Measurements from ENCODE around the gene SLC25A38.
"Not testable (repeated sequence)": the region's sequence is repeated elsewhere in the genome, so short reads cannot be mapped to it uniquely, and the experiment has no call there.

SLC25A38 gene, protein sequence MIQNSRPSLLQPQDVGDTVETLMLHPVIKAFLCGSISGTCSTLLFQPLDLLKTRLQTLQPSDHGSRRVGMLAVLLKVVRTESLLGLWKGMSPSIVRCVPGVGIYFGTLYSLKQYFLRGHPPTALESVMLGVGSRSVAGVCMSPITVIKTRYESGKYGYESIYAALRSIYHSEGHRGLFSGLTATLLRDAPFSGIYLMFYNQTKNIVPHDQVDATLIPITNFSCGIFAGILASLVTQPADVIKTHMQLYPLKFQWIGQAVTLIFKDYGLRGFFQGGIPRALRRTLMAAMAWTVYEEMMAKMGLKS

DNA sequence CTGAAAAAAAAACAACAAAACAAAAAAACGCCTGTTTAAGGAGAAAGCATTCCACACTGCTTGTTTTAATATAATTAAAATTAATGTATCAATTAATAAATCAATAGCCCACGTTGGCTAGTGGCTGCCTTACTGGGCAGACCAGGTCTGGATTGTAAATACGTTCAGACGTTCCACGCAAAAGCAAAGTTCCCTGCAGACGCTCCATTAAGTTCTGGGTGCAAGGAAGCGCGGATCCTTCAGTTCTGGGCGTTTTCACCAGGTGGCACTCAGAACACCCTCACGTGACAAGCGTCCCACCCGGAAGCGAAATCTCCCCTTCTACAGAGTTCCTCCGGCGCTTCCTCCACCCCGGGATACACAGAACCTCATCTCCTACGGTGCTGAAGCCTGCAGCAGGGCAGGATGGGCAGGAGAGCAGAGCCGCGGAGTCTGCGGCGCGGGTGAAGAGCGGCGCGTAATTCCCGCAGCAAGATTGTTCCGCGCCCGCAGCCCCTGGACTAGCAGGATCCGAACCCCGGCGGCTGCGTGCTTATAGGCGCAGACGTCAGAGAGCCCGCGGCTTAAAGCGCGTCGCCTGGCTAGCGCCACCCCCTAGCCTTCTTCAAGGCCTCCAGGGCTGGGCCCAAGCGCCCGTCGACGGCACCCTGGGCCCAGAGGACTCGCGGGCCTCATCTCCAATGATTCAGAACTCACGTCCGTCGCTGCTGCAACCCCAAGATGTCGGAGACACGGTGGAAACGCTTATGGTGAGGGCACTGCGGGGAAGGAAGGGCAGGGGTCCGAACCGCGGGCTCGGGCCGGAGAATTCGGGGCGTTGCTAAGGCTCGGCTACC, at the start of gene SLC25A38:
SLC25A38 (plus strand) TSS at position 326 of the 836 bp plus-strand sequence; CDS start at position 681, 355 bp downstream.
- peak; percentile 87 for DNase-seq (ENCODE audit: low spot score)

DNA sequence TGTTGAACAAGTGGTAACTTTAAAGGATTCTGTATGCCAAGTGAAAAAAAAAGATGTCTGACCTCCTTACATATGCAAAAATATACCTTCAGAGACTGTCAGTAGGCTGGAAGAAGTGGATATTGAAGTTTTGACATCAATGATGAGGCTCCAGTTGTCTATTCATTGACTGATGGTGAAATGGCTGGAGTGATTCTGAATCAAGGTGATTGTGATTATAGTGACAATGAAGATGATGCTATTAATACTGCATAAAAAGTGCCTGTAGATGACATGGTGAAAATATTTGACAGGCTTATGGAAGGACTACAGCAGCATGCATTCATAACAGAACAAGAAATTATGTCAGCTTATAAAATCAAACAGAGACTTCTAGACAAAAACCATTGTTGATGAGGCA, 49.6 kb upstream of the SLC25A38 start:
- no peak for DNase-seq (ENCODE audit: low spot score)

DNA sequence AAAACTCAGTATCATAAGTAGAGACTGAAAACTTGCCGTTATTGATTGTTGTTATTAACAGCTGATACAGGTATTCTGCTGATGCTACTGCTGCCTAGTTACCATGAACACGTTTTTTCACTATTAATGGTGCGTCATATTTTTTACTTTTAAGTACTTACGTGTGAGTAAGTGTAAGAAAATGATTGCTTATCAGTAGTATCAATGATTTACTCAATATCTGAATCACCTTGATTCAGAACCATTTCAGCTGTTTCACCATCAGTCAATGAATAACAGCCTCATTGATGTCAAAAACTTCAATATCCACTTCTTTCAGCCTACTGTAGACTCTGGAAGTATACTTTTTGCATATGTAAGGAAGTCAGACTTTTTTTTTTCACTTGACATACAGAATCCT, 49.0 kb upstream of the SLC25A38 start:
- DNase-seq (ENCODE audit: low spot score) = no peak

DNA sequence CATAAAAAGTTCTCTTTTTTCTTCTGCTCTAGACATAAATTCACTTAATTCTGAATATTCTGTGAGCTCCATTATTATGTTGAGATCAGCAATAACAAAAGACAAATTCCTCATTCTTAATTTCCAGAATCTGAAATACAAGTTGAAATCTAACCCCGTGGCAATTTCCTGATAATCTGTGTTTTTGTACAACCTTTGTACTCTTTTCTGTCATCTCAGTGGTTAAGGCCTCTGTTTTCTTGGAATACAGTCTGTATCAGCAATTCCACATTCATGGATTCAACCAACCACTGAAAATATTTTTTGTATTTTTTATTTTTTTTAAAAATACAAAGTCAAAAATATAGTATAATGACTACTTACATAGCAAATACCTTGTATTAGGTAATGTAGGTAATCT, 45.0 kb upstream of the SLC25A38 start:
- DNase-seq (ENCODE audit: low spot score) = no peak

DNA sequence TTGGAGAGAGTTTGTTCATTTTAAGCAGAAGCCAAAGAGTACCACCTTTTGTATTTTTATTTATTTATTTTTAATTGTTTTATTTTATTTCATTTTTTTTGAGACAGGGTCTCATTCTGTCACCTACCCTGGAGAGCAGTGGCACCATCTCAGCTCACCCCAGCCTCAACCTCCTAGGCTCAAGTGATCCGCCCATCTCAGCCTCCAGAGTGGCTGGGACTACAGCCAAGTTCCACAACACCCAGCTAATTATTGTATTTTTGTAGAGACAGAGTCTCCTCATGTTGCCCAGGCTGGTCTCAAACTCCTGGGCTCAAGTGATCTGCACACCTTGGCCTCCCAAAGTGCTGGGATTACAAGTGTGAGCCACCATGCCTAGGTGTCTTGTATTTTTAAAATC, 44.1 kb upstream of the SLC25A38 start:
- DNase-seq (ENCODE audit: low spot score) = no peak

DNA sequence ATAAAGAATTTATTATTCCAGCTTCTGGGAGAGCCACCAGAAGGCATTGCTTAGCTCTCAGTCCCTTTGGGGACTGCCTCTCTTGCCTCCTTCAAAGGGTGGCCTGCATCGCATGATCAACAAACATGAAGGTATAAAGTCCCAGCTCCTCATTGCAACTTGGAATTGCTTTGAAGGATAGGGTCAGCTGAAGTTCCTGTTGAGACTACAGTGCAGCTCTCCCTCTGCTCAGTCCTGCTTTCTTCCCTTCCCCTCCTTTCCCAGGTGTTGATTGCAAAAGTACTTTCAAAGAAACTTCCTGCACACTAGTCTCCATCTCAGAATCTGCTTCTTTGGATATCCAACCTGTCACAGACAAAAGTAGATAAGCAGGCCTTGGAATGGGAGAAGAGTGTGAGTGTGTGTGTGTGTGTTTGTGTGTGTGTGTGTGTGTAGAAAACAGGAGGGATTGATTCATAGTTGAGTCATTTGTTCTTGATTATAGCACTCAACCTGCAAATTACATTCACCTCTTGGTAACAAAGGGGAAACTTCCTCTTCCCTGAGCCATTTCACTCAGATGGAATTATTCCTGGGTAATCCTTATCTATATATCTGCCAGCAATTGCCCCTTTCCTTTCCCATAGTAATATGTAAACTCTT, 40.0 kb upstream of the SLC25A38 start:
- DNase-seq (ENCODE audit: low spot score) = no peak

DNA sequence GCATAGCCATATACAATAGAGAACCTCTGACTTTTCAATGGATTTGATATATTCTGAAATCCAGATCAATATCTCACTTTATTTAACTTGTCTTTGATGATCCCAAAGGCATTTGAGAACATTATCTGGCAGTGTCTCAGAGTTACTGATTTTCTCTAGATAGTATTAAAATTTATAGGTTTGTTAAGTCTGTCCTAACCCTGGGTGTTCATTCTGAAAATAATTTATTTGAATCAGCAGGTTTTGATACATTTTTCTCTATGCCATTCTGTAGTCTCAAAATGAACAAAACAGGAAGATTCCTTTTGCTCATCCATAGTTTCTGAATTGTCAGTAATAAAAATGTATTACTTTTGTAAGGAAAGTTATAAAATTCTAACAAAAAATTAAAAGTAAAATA, 39.4 kb upstream of the SLC25A38 start:
- no peak for DNase-seq (ENCODE audit: low spot score)

DNA sequence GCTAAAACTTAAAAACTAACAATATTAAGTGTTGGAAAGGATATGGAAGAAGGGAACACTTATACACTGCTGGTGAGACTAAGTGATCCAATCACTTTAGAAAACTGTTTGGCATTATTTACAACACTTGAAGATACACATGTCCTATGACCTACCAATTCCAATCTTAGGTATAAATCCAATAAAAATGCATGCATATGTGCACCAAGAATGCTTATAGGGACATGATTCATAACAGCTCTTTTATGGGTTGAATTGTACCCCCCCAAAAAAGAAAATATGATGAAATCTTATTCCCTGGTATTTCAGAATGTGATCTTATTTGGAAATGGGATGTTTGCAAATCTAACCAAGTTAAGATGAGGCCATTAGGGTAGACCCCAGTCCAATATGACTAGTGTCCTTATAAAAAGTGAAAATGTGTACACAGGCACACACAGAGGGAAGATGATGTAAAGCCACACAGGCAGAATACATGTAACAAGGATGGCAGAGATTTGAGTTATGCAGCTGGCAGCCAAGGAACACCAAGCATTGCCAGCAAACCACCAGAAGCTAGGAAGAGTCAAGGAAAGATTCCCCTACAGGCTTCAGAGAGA, 38.3 kb upstream of the SLC25A38 start:
- DNase-seq (ENCODE audit: low spot score) = no peak

DNA sequence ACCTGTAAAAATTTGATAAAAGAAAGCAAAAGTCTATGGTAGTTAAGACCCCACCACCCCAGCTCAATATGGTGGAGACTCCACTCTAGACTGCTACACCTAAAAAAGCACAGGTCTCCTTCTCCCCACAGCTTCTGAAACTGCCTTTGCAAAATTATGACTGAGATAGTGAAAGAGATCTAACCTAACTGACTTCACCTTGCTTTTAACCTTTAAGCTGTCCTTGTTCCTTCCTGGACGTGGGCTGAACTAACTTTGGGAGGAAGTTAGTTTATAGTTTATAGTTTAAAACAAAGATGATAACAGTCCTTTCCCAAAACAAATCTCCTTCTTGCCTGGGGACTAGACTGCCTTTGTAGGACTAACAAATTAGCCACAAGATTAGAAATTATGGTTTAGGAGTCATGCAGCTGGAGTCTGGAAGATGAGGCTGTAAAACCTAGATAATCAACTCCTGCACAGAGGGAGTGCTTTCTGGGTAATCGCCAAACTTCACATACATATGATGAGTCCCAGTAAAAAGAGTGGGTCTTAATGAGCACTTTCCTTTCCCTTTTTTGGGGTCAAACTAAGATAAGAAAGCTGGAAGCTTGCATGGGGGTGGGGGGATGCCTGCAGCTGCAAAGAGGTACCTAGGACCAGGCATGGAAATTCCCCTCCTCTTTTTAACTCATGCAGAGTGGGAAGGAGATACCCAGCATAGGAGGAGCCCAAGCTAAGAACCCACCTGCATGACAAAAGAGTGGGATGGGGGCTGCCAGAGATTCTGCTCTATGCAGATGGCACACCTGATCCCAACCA, 36.2 kb upstream of the SLC25A38 start:
- DNase-seq (ENCODE audit: low spot score) = no peak

DNA sequence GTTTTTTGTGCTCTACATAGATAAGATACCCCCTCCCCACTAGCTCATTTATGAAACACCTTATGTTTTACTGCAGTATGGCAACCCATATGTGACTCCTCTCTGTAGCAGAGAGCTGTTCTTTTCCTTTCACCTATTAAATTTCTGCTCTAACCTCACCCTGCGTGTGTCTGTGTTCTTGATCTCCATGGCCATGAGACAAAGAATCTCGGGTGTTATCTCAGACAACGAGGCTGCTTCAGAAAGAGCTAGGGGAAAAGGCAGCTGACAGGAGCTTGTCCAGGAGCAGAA, 35.6 kb upstream of the SLC25A38 start:
- DNase-seq (ENCODE audit: low spot score) = no peak

DNA sequence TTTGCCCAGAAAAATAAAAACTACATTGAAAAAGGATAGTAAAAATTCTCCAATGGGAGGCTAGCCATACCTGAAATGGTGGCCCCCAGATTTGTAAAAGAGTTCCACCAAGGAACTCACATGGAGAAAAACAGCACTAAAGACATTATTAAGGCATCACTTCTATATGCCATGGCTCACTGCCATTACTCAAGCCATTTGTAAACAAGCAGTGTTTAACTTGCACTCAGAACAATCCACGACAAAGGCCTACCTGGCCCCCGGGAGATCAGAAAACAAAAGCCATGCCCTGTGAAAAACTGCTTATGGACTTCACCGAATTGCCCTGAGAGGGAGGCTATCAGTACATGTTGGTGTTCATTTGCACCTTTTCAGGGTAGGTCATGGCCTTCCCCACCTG, 34.1 kb upstream of the SLC25A38 start:
- no peak for DNase-seq (ENCODE audit: low spot score)

DNA sequence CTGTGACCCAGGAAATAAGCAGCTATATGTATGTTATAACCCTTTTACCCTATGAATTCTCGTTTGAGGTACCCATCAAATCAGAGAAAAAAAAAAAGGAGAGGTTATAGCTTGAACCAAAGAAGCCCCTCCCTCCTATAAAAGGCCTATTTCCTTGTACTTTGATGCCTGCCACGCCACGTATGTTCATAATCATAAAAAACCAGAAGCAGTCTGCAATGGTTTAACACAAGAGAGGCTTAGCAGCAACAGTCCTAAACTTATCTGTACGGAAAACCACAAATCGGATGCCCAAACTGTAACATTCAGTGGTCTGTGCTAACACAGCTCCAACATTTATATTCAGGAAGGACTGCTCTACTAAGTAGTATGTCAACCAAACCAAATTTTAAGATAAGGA, 32.5 kb upstream of the SLC25A38 start:
- no peak for DNase-seq (ENCODE audit: low spot score)

DNA sequence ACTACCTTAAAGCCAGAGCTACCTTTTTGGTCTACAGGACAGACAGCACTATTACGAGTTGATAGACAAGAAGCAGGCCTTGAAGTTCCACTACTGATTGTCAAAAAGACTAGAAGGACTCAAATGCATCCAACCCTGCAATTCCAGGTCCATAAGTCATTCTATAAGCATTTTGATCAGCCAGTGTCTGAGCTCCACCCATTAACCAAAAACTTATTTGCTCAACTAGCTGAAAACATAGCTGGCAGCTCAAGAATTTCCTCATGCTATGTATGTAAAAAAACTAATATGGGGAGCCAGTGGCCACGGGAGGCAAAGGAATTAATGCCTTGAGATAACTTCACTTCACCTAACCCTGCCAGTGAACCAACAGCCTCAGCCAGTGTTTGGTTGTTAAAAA, 32.0 kb upstream of the SLC25A38 start:
- DNase-seq (ENCODE audit: low spot score) = not testable (repeated sequence)

DNA sequence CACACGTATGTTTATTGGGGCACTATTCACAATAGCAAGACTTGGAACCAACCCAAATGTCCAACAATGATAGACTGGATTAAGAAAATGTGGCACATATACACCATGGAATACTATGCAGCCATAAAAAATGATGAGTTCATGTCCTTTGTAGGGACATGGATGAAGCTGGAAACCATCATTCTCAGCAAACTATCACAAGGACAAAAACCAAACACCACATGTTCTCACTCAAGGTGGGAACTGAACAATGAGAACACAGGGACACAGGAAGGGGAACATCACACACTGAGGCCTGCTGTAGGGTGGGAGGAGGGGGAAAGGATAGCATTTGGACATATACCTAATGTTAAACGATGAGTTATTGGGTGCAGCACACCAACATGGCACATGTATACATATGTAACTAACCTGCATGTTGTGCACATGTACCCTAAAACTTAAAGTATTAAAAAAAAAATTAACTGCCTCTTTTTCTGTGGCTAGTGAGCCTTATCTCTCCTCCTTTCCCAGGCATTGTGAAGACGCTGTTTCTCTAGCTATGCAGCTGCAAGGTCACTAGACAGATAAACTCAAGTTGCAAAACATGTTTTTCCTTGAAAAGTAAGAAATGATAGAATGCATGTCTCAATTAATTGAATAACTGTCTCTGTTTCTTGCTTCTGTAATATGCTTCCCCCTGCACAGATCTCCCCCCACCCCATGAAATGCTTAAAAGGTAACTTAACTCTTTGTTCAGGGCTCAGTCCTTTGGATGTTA, 29.8 kb upstream of the SLC25A38 start:
- not testable (repeated sequence) for DNase-seq (ENCODE audit: low spot score)

DNA sequence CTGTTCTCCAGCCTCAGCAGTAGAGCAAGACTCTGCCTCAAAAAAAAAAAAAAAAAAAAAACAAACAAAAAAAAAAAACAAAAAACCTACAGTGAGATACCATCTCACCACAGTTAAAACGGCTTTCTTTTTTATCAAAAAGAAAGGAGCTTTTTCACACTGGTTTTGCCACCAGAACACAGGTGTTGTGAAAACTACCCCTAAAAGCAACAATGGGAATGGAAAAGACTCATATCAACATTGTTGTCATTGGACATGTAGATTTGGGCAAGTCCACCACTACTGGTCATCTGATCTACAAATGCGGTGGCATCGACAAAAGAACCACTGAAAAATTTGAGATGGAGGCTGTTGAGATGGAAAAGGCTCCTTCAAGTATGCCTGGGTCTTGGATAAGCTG, 24.8 kb upstream of the SLC25A38 start:
- DNase-seq (ENCODE audit: low spot score) = no peak

DNA sequence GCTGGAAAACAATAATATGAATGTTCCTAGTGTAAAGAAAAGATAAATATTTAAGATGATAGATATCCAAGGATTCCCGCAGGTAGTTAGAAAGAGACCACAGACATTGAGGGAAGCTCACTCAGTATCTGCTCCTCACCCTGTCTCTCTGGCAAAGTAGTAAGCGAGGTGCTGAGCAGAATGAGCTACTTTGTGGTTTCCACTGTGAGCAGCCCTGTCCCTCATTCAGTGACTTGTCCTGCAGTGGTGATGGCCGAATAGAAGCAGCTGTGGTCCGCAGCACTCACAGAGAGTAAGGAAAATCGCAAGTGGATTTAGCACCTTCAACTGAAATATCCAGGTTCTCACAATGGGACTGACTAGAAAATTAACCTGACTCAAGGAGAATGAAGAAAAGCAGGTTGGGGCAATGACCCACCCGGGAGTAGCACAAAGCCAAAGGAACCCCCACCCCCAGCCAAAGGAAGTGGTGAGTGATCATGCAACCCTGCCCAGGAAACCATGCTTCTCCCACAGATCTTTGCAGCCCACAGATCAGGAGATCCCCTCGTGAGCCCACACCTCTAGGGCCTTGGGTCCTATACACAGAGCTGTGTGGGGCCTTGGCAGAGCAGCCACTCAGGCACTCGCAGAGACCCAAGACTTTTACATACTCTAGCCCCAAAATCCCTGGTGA, 21.8 kb upstream of the SLC25A38 start:
- DNase-seq (ENCODE audit: low spot score) = no peak

DNA sequence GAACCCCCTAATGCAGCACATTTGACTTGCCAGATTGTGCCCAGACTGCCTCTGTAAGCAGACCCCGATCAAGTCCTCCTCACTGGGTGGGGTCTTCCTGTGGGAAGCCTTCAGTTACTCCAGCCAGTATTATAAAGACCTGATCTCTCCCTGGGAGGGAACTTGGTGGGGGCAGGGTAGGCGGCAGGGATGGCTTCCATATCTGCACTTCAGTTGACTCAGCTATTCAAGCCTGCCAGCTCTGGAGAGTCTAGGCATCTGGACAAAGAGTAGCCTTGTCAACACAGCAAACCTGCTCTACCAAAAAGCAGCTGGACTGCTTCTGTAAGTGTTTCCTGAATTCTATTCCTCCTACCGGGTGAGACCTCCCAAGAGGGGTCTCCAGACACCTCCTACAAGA, 21.0 kb upstream of the SLC25A38 start:
- no peak for DNase-seq (ENCODE audit: low spot score)

DNA sequence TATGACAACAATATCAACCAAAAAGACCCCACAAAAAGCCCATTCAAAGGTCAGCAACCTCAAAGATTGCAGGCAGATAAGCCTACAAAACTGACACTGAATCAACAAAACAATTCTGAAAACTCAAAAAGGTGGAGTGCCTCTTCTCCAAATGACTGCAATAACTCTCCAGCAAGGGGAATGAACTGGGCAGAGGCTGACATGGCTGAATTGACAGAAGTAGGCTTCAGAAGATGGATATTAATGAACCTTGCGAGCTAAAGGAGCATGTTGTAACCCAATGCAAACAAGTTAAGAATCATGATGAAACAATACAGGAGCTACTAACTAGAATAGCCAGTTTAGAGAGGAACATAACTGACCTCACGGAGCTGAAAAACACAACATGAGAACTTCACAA, 20.4 kb upstream of the SLC25A38 start:
- no peak for DNase-seq (ENCODE audit: low spot score)

DNA sequence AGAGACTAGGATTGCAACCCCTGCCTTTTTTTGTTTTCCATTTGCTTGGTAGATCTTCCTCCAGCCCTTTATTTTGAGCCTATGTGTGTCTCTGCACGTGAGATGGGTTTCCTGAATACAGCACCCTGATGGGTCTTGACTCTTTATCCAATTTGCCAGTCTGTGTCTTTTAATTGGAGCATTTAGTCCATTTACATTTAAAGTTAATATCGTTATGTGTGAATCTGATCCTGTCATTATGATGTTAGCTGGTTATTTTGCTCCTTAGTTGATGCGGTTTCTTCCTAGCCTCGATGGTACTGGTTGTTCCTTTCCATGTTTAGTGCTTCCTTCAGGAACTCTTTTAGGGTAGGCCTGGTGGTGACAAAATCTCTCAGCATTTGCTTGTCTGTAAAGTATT, 12.7 kb upstream of the SLC25A38 start:
- not testable (repeated sequence) for DNase-seq (ENCODE audit: low spot score)

DNA sequence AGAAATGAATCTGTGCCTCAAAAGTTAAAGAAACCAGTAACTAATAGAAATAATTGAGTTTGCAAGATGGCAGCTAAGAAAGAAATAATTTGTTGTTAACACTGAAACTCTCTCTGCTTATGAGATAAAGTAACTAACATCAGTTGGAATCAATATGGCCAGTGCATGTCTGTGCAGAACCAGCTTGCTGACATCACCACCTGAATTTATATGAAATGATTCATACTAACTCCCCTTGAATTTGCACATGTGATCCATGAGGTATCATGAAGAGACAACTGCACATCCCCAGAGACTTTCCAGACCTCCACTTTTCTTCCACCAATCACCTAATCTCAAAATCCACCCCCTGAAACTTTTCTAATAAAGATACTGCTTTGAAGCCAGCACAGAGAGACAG, 10.3 kb upstream of the SLC25A38 start:
- DNase-seq (ENCODE audit: low spot score) = no peak
